Transverse colon (tissue), 4 donors: Measurements from ENCODE around the gene OPN1MW. TPM values are rescaled to one million over a fixed set of nuclear protein-coding genes. Genes with fewer than 3 reads are reported as not detected.
"Not testable (repeated sequence)": the region's sequence is repeated elsewhere in the genome, so short reads cannot be mapped to it uniquely, and the experiment has no call there.

ENCODE experiments used
- DNase-seq: peaks from one replicate; pipeline ENCODE4 v3.0.0-alpha.2; 2019
- H3K27ac ChIP-seq, 4 donors: fragments of 200-600 bp; sonication (generic); 2 replicates each; pipeline ENCODE4 v1.5.1; 2016 to 2018; ENCODE audit warnings: inconsistent platforms in 4 of 4
- H3K27me3 ChIP-seq: fragments of 200-600 bp; sonication (generic); 2 replicates; pipeline ENCODE4 v1.5.1; 2017; ENCODE audit warnings: inconsistent platforms
- H3K36me3 ChIP-seq, 4 donors: fragments of 200-600 bp; sonication (generic); 2 replicates each; pipeline ENCODE4 v1.5.1; 2017 to 2019; ENCODE audit warnings: inconsistent platforms in 4 of 4
- H3K4me1 ChIP-seq, 4 donors: fragments of 200-600 bp; sonication (generic); 2 replicates each; pipeline ENCODE4 v1.5.1; 2017 to 2020; ENCODE audit warnings: inconsistent platforms in 4 of 4
- H3K4me3 ChIP-seq, 4 donors: fragments of 200-600 bp; sonication (generic); 1 replicate in 1 of 4; 2 replicates in 3 of 4; pipeline versions ENCODE4 v1.5.1 to v1.6.1; 2017 to 2019; ENCODE audit warnings: inconsistent platforms in 4 of 4
- H3K9me3 ChIP-seq, 2 donors: fragments of 200-600 bp; sonication (generic); 2 replicates each; pipeline ENCODE4 v1.5.1; 2017 to 2019; ENCODE audit warnings: inconsistent platforms in 2 of 2
- WGBS, 2 donors: methylation state at CpG; one replicate each; pipeline ENCODE4 v1.1.5; 2018; ENCODE audit warnings: low coverage in 1 of 2; 5-methylcytosine and 5-hydroxymethylcytosine counted together
- in situ Hi-C, 4 donors: fragments of 200-750 bp; cut with MboI; loops; one replicate each; pipeline versions ENCODE4 v1.15.0 to v1.15.1; 2017; ENCODE audit warnings: low sequenced_read_pairs in 3 of 4, low pct_ligation_motif_present in 1 of 4, low pct_unique_long_range_greater_than_20kb in 1 of 4
- intact Hi-C: fragments of 100-400 bp; cut with DNase I; formaldehyde crosslinking; loops from one replicate; pipeline ENCODE4 v1.15.1; 2023; ENCODE audit warnings: low total_unique reads
- total RNA-seq, 4 donors: library from RNA; depleted of rRNA; stranded (reverse); fragments of >200 nt; gene quantifications; one replicate each; pipeline ENCODE4 v1.1.0, GENCODE V29; 2016

The OPN1MW gene
- total RNA-seq, 4 donors from 2014 or later, result not detected

- H3K4me1 ChIP-seq, H3K36me3 ChIP-seq, H3K27ac ChIP-seq, intact Hi-C loops, H3K9me3 ChIP-seq, DNase-seq, H3K27me3 ChIP-seq, in situ Hi-C loops, H3K4me3 ChIP-seq: not testable (repeated sequence)
- no CpG with 5 or more reads among the region's 16 CpGs for WGBS, 2 donors
Observed at GRCh38 chrX:154219456-154219855, 37.1 kb downstream of the OPN1MW start, which contains the start of gene OPN1MW2. OPN1MW2 (plus strand) TSS chrX:154219756; CDS start chrX:154219816, 60 bp downstream.

GRCh38 chrX:154225292-154225691 lies 42.9 kb downstream of the OPN1MW start:
- H3K27ac ChIP-seq, H3K4me3 ChIP-seq, H3K4me1 ChIP-seq, H3K27me3 ChIP-seq, intact Hi-C loops, DNase-seq, H3K9me3 ChIP-seq, H3K36me3 ChIP-seq, in situ Hi-C loops: not testable (repeated sequence)
- WGBS, 2 donors, result no CpG with 5 or more reads among the region's 6 CpGs

DNA sequence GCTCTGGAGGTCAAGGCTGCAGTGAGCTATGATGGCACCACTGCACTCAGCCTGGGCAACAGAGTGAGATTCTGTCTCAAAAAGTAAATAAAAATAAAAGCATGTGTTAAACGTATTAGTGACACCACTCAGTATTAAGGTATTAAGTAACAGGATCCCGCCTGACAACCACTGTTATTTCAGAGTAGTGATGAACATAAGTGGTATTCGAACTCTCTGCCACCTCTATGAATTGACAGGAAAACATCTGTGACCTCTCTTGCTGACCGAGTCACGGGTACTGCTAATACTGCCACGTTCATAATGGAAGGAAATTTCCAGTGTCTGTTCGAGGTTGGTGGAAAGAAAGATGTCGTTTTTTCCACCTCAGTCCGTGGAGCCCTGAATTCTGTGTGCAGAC lies 44.3 kb downstream of the OPN1MW start:
- H3K4me1 ChIP-seq, in situ Hi-C loops, H3K27me3 ChIP-seq, intact Hi-C loops, H3K36me3 ChIP-seq, H3K9me3 ChIP-seq, H3K4me3 ChIP-seq, DNase-seq, H3K27ac ChIP-seq: not testable (repeated sequence)
- no CpG with 5 or more reads among the region's 9 CpGs for WGBS, 2 donors

GRCh38 chrX:154231443-154231842 lies 49.0 kb downstream of the OPN1MW start:
- WGBS, 2 donors, result no CpG with 5 or more reads among the region's 3 CpGs
- H3K36me3 ChIP-seq, intact Hi-C loops, H3K4me3 ChIP-seq, H3K27ac ChIP-seq, in situ Hi-C loops, H3K27me3 ChIP-seq, DNase-seq, H3K9me3 ChIP-seq, H3K4me1 ChIP-seq: not testable (repeated sequence)

DNA sequence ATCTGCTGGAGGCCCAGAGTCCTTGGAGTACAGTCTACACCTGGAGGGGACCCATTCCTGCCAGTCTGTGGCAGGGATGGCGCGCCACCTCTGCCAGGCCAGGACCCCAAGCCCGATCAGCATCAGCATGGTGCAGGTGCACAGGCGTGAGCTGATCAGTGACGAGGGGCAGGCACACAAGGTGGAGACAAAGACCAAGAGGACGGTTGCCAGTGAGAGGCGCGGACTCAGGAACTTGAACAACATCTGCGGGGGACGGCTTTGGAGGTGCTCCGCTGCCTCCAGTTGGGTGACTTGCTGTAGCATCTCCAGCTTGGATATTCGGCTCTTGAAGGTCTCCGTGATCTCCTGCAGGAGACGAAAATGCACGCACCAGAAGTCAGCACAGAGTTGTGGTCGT lies 51.2 kb downstream of the OPN1MW start:
- H3K27ac ChIP-seq, H3K36me3 ChIP-seq, DNase-seq, H3K4me3 ChIP-seq, H3K9me3 ChIP-seq, H3K27me3 ChIP-seq, H3K4me1 ChIP-seq, intact Hi-C loops, in situ Hi-C loops: not testable (repeated sequence)
- WGBS, 2 donors, result no CpG with 5 or more reads among the region's 16 CpGs

GRCh38 chrX:154238939-154239559 lies 56.7 kb downstream of the OPN1MW start:
- H3K36me3 ChIP-seq, in situ Hi-C loops, H3K27me3 ChIP-seq, H3K9me3 ChIP-seq, H3K27ac ChIP-seq, H3K4me3 ChIP-seq, H3K4me1 ChIP-seq, intact Hi-C loops, DNase-seq: not testable (repeated sequence)
- 80% methylated on average over 1 of the region's 11 CpGs; no CpG with 5 or more reads in 1 of the 2 donors for WGBS, 2 donors

GRCh38 chrX:154239982-154240503 lies 57.6 kb downstream of the OPN1MW start:
- H3K36me3 ChIP-seq, H3K27me3 ChIP-seq, H3K4me3 ChIP-seq, in situ Hi-C loops, H3K27ac ChIP-seq, DNase-seq, H3K4me1 ChIP-seq, H3K9me3 ChIP-seq, intact Hi-C loops: not testable (repeated sequence)
- WGBS, 2 donors, result 69% methylated on average over 6 of the region's 8 CpGs; no CpG with 5 or more reads in 1 of the 2 donors

Other genes with a start within 250 kb of the OPN1MW start
- gene NAA10, start 247.6 kb upstream of the OPN1MW start, total RNA-seq, result 10 to 100 TPM; 29.9 to 57.2 (median 47.4) TPM
- gene RENBP, start 238.0 kb upstream of the OPN1MW start, total RNA-seq, result 10 to 100 TPM in 1 of 4 donors, 1 to 10 TPM in 2, not detected in 1; 4.6 to 13.1 (median 7.2) TPM
- gene HCFC1, start 210.8 kb upstream of the OPN1MW start, total RNA-seq, result 10 to 100 TPM; 34.0 to 68.5 (median 49.8) TPM
- 10 to 100 TPM in 1 of 4 donors, 1 to 10 TPM in 3; 1.6 to 11.2 (median 5.5) TPM for gene TMEM187, start 209.8 kb upstream of the OPN1MW start, total RNA-seq
- gene IRAK1, start 162.7 kb upstream of the OPN1MW start, total RNA-seq, result 100 to 1,000 TPM in 2 of 4 donors, 10 to 100 TPM in 2; 64.1 to 155 (median 107) TPM
- 10 to 100 TPM; 22.1 to 53.1 (median 37.8) TPM for gene MECP2, start 84.9 kb upstream of the OPN1MW start, total RNA-seq
- not detected for gene OPN1LW, start 38.4 kb upstream of the OPN1MW start, total RNA-seq
- gene OPN1MW2, start 37.2 kb downstream of the OPN1MW start, total RNA-seq, result not detected
- gene OPN1MW3, start 75.0 kb downstream of the OPN1MW start, total RNA-seq, result not detected
- not detected for gene TEX28, start 112.5 kb downstream of the OPN1MW start, total RNA-seq
- gene TKTL1, start 113.2 kb downstream of the OPN1MW start, total RNA-seq, result not detected
- gene FLNA, start 192.0 kb downstream of the OPN1MW start, total RNA-seq, result 1,000 to 10,000 TPM in 2 of 4 donors, 100 to 1,000 TPM in 2; 632 to 3,163 (median 1,262) TPM
- 10 to 100 TPM; 27.3 to 89.8 (median 55.5) TPM for gene EMD, start 196.7 kb downstream of the OPN1MW start, total RNA-seq
- gene RPL10, start 215.8 kb downstream of the OPN1MW start, total RNA-seq, result 1,000 to 10,000 TPM; 1,352 to 4,861 (median 3,415) TPM
- gene DNASE1L1, start 226.7 kb downstream of the OPN1MW start, total RNA-seq, result 100 to 1,000 TPM in 1 of 4 donors, 10 to 100 TPM in 3; 15.9 to 156 (median 36.9) TPM
- gene TAFAZZIN, start 228.9 kb downstream of the OPN1MW start, total RNA-seq, result 100 to 1,000 TPM in 2 of 4 donors, 10 to 100 TPM in 2; 46.7 to 495 (median 101) TPM
- 100 to 1,000 TPM in 1 of 4 donors, 10 to 100 TPM in 3; 26.5 to 118 (median 61.7) TPM for gene ATP6AP1, start 246.1 kb downstream of the OPN1MW start, total RNA-seq